H1 (cell line): ENCODE data around the gene ZBTB49. TPM values are rescaled to one million over a fixed set of nuclear protein-coding genes. Genes with fewer than 3 reads are reported as not detected.

Experiments used
- CTCF ChIA-PET: fragments of 300-600 bp; sonication (Branson Sonifier 250); formaldehyde crosslinking; loops from one replicate; lab custom pipeline; 2021; ENCODE audit not compliant: partially characterized antibody; lab: Charles Lee
- POLR2A ChIA-PET: fragments of 300-600 bp; sonication (Branson Sonifier 250); formaldehyde crosslinking; loops from one replicate; lab custom pipeline; 2021; ENCODE audit warnings: inconsistent platforms; ENCODE audit not compliant: partially characterized antibody; lab: Charles Lee
- DNase-seq, 2 experiments: peaks; one replicate each; pipeline versions ENCODE4 v3.0.0 to v3.0.0-alpha.2; 2010 to 2022; ENCODE audit warnings: low spot score in 2 of 2, low read depth in 1 of 2, mixed read lengths in 1 of 2
- FAIRE-seq: peaks from 2 replicates; lab custom pipeline; 2011; peaks lifted over from hg19 to GRCh38; lab: Jason Lieb, UNC
- H2AFZ ChIP-seq: 2 replicates; pipeline ENCODE4 v1.8.1; 2012; ENCODE audit warnings: low read length, inconsistent platforms
- H2AK5ac ChIP-seq: 2 replicates; pipeline ENCODE4 v1.6.1; 2013; ENCODE audit warnings: low read depth, low read length
- H2BK120ac ChIP-seq: replicated peaks from 2 replicates; pipeline ENCODE3; 2013; ENCODE audit warnings: low read depth, low read length, inconsistent platforms
- H2BK12ac ChIP-seq: 2 replicates; pipeline ENCODE4 v1.6.1; 2013; ENCODE audit warnings: low read depth, low read length
- H2BK15ac ChIP-seq: 2 replicates; pipeline ENCODE4 v1.6.1; 2013; ENCODE audit warnings: low read length
- H2BK20ac ChIP-seq: 2 replicates; pipeline ENCODE4 v1.6.1; 2013; ENCODE audit warnings: low read length
- H2BK5ac ChIP-seq: 2 replicates; pipeline ENCODE4 v1.6.1; 2013; ENCODE audit warnings: low read depth, low read length
- H3K14ac ChIP-seq: 2 replicates; pipeline ENCODE4 v1.6.1; 2013; ENCODE audit warnings: inconsistent platforms; ENCODE audit not compliant: insufficient read length
- H3K18ac ChIP-seq: 2 replicates; pipeline ENCODE4 v1.6.1; 2013; ENCODE audit warnings: low read length; ENCODE audit errors: extremely low read depth
- H3K23ac ChIP-seq: 2 replicates; pipeline ENCODE4 v1.6.1; 2013; ENCODE audit warnings: inconsistent platforms; ENCODE audit not compliant: insufficient read length
- H3K23me2 ChIP-seq: 2 replicates; pipeline ENCODE4 v1.6.1; 2013; ENCODE audit warnings: low read depth, low read length
- H3K27ac ChIP-seq: 2 replicates; pipeline ENCODE4 v1.6.1; 2011; ENCODE audit warnings: low read depth, low read length, inconsistent platforms
- H3K27me3 ChIP-seq, 4 experiments: replicated peaks in 1 of 4; 1 replicate in 1 of 4; 2 replicates in 3 of 4; pipeline versions ENCODE4 v1.6.1 to v1.8.1; 2011 to 2013; ENCODE audit warnings: low read length in 3 of 4, mild to moderate bottlenecking in 3 of 4, inconsistent platforms in 2 of 4, mixed read lengths in 2 of 4, moderate library complexity in 1 of 4; ENCODE audit not compliant: control insufficient read depth in 3 of 4, insufficient read depth in 3 of 4; ENCODE audit errors: extremely low read depth in 1 of 4
- H3K36me3 ChIP-seq, 4 experiments: 2 replicates each; pipeline versions ENCODE4 v1.6.1 to v1.8.1; 2011 to 2013; ENCODE audit warnings: mild to moderate bottlenecking in 4 of 4, low read length in 3 of 4, moderate library complexity in 2 of 4, control low read depth in 1 of 4, inconsistent platforms in 1 of 4; ENCODE audit not compliant: insufficient read depth in 4 of 4, control insufficient read depth in 2 of 4
- H3K4ac ChIP-seq: replicated peaks from 2 replicates; pipeline ENCODE3; 2013; ENCODE audit warnings: low read length, low read depth, mixed read lengths, inconsistent platforms; ENCODE audit not compliant: insufficient read length
- H3K4me1 ChIP-seq, 4 experiments: replicated peaks in 1 of 4; 1 replicate in 1 of 4; 2 replicates in 3 of 4; pipeline versions ENCODE4 v1.6.1 to v1.8.1; 2011 to 2013; ENCODE audit warnings: low read length in 3 of 4, inconsistent platforms in 2 of 4, mixed read lengths in 1 of 4; ENCODE audit not compliant: insufficient read depth in 4 of 4, control insufficient read depth in 3 of 4
- H3K4me2 ChIP-seq, 2 experiments: 2 replicates each; pipeline versions ENCODE4 v1.6.1 to v1.8.1; 2011 to 2013; ENCODE audit warnings: low read depth in 2 of 2, low read length in 2 of 2, control low read depth in 1 of 2, inconsistent platforms in 1 of 2, mild to moderate bottlenecking in 1 of 2; ENCODE audit not compliant: insufficient read depth in 1 of 2
- H3K4me3 ChIP-seq, 4 experiments: fragments of 200-600, 300-600 bp in 1 of 4; sonication (generic), shearing (Covaris generic), sonication (Bioruptor Twin) in 1 of 4; 2 replicates each; pipeline versions ENCODE4 v1.5.1 to v1.8.1; 2011 to 2016; ENCODE audit warnings: low read length in 4 of 4, low read depth in 3 of 4, control low read depth in 2 of 4, inconsistent platforms in 2 of 4, mild to moderate bottlenecking in 2 of 4, mixed read lengths in 1 of 4, moderate library complexity in 1 of 4; ENCODE audit not compliant: insufficient read depth in 2 of 4; ENCODE audit errors: extremely low read depth in 1 of 4
- H3K56ac ChIP-seq: replicated peaks from 2 replicates; pipeline ENCODE3; 2013; ENCODE audit warnings: low read depth, mild to moderate bottlenecking, mixed read lengths, low read length, inconsistent platforms; ENCODE audit not compliant: insufficient read length
- H3K79me1 ChIP-seq: 2 replicates; pipeline ENCODE4 v1.6.1; 2013; ENCODE audit warnings: low read depth, low read length, control low read depth
- H3K79me2 ChIP-seq, 2 experiments: 2 replicates each; pipeline versions ENCODE4 v1.6.1 to v1.8.1; 2012 to 2013; ENCODE audit warnings: low read length in 2 of 2, mild to moderate bottlenecking in 2 of 2, inconsistent platforms in 1 of 2; ENCODE audit not compliant: insufficient read depth in 2 of 2, control insufficient read depth in 1 of 2
- H3K9ac ChIP-seq, 4 experiments: replicated peaks in 1 of 4; 1 replicate in 1 of 4; 2 replicates in 3 of 4; pipeline versions ENCODE4 v1.6.1 to v1.8.1; 2011 to 2013; ENCODE audit warnings: low read depth in 3 of 4, low read length in 3 of 4, control low read depth in 2 of 4, mild to moderate bottlenecking in 2 of 4, moderate library complexity in 2 of 4, inconsistent platforms in 1 of 4; ENCODE audit errors: extremely low read depth in 1 of 4
- H3K9me3 ChIP-seq, 2 experiments: 2 replicates each; pipeline versions ENCODE4 v1.6.1 to v1.8.1; 2012 to 2013; ENCODE audit warnings: mild to moderate bottlenecking in 2 of 2, moderate library complexity in 2 of 2, control low read depth in 1 of 2, inconsistent platforms in 1 of 2, low read depth in 1 of 2, low read length in 1 of 2, mixed read lengths in 1 of 2; ENCODE audit not compliant: insufficient read depth in 2 of 2
- H4K20me1 ChIP-seq, 2 experiments: replicated peaks in 1 of 2; 2 replicates each; pipeline versions ENCODE3 to v1.8.1; 2011 to 2013; ENCODE audit warnings: inconsistent platforms in 2 of 2, low read length in 2 of 2, mild to moderate bottlenecking in 1 of 2; ENCODE audit not compliant: insufficient read depth in 2 of 2, control insufficient read depth in 1 of 2
- H4K5ac ChIP-seq: 2 replicates; pipeline ENCODE4 v1.6.1; 2013; ENCODE audit warnings: low read length, low read depth, mixed read lengths, inconsistent platforms; ENCODE audit not compliant: insufficient read length
- H4K8ac ChIP-seq: 2 replicates; pipeline ENCODE4 v1.8.0; 2013; ENCODE audit warnings: mild to moderate bottlenecking, moderate library complexity, low read length, inconsistent platforms; ENCODE audit not compliant: insufficient read depth; ENCODE audit errors: extremely low read depth
- H4K91ac ChIP-seq: replicated peaks from 2 replicates; pipeline ENCODE3; 2013; ENCODE audit warnings: low read length, mixed read lengths, inconsistent platforms; ENCODE audit not compliant: insufficient read length
- BRCA1 ChIP-seq: IDR thresholded peaks from 2 replicates; pipeline ENCODE4 v1.6.1; 2012; ENCODE audit warnings: low read depth, low read length, improper control_type of control experiment
- CEBPB ChIP-seq: IDR thresholded peaks from 2 replicates; pipeline ENCODE4 v1.6.1; 2012; ENCODE audit warnings: low read depth, low read length
- CTBP2 ChIP-seq: IDR thresholded peaks from 2 replicates; pipeline ENCODE4 v1.7.0; 2011; ENCODE audit warnings: borderline replicate concordance, mild to moderate bottlenecking, moderate library complexity, mixed read lengths, low read length; ENCODE audit not compliant: insufficient read depth, insufficient read length
- EGR1 ChIP-seq: IDR thresholded peaks from 2 replicates; pipeline ENCODE4 v1.6.1; 2011; ENCODE audit warnings: low read depth, low read length, borderline replicate concordance
- POLR2AphosphoS5 ChIP-seq: IDR thresholded peaks from 2 replicates; pipeline ENCODE4 v1.6.1; 2011; ENCODE audit warnings: low read depth, low read length
- RNF2 ChIP-seq: fragments of 200-900, 300-1000 bp; sonication (generic); IDR thresholded peaks from 2 replicates; pipeline ENCODE4 v1.7.1; 2016; ENCODE audit warnings: borderline replicate concordance, low read depth, mild to moderate bottlenecking, antibody characterized with exemption, low read length; ENCODE audit not compliant: poor library complexity, severe bottlenecking; ENCODE audit errors: missing control alignments
- SP1 ChIP-seq: IDR thresholded peaks from 2 replicates; pipeline ENCODE4 v1.6.1; 2011; ENCODE audit warnings: low read depth, low read length
- SP4 ChIP-seq: IDR thresholded peaks from 2 replicates; pipeline ENCODE4 v1.6.1; 2012; ENCODE audit warnings: low read length, inconsistent platforms
- YY1 ChIP-seq: IDR thresholded peaks from 2 replicates; pipeline ENCODE4 v1.6.1; 2011; ENCODE audit warnings: low read depth, mild to moderate bottlenecking, low read length
- WGBS, 2 experiments: shearing (Covaris generic) in 1 of 2; methylation state at CpG; one replicate each; pipeline versions ENCODE4 v1.1.6 to v1.1.7; 2013 to 2015; ENCODE audit warnings: low lambda C conversion rate in 2 of 2, mixed read lengths in 2 of 2, inconsistent platforms in 1 of 2, low coverage in 1 of 2, missing lambda C conversion rate in 1 of 2; ENCODE audit not compliant: insufficient replicate concordance in 2 of 2, insufficient coverage in 1 of 2, insufficient read length in 1 of 2; ENCODE audit errors: extremely low coverage in 1 of 2, missing lambda C conversion rate in 1 of 2; 5-methylcytosine and 5-hydroxymethylcytosine counted together
- polyA plus RNA-seq, 7 experiments: library from polyadenylated mRNA; depleted of rRNA in 3 of 7; stranded (reverse) in 5 of 7; unstranded in 2 of 7; fragments of >200 nt in 5 of 7; fragments of 200-250 nt in 2 of 7; gene quantifications; 1 replicate in 5 of 7; 2 replicates in 1 of 7; 4 replicates in 1 of 7; pipeline versions ENCODE4 v1.2.1 to v1.2.3, GENCODE V29; 2011 to 2013; ENCODE audit warnings: missing spikeins in 2 of 7, mixed read lengths in 2 of 7
- total RNA-seq: library from RNA; stranded (reverse); fragmentation: NEBNext Ultra II Directional; extraction: Animal tissue kit (Norgen Biotek cat#: 25700); gene quantifications from 2 replicates; pipeline ENCODE4 v1.2.1, GENCODE V29; 2021
- TF ChIP-seq, protein P1 (sequence below): IDR thresholded peaks from 2 replicates; pipeline ENCODE4 v1.6.1; 2011; ENCODE audit warnings: low read length, improper control_type of control experiment
- TF ChIP-seq, protein P2 (sequence below): IDR thresholded peaks from 2 replicates; pipeline ENCODE4 v1.6.1; 2012; ENCODE audit warnings: inconsistent platforms

The ZBTB49 gene
- total and polyA plus RNA-seq, 2 of the 8 experiments (the other 6 are each of a cell fraction or from before 2014, with no cell fraction given): 4.2 to 6.8 TPM

- H2AFZ ChIP-seq: no peak overlapping the region
- H3K79me1 ChIP-seq: 0 out of 2 replicates have a peak, but pooled peaks cover 3% of the 10 kb centered on the region
- no peaks in the 10 kb centered on the region for H3K27me3 ChIP-seq
- no peak overlapping the region for H3K56ac ChIP-seq
- no peaks in the 10 kb centered on the region for H3K79me2 ChIP-seq
- peak overlapping the region; percentile 45; the same call in 1 of the 2 replicates for H4K8ac ChIP-seq
- H3K23ac ChIP-seq: no peak overlapping the region
- no peak overlapping the region for H3K18ac ChIP-seq
- no peak overlapping the region for H4K5ac ChIP-seq
- no peak overlapping the region for H2BK120ac ChIP-seq
- ChIA-PET CTCF (interaction anchor here (0.9 to 1.5 kb wide), 3 partner anchors 9 to 70 kb away, joined by 3 to 4 read pairs (median 4); no protein-coding TSS in a partner anchor), POLR2A (interaction anchor here (0.7 kb wide), 1 partner anchor 25 kb away, joined by 3 read pairs; no protein-coding TSS in a partner anchor)
- FAIRE-seq: no peak
- H2BK5ac ChIP-seq: no peak overlapping the region
- H3K27ac ChIP-seq: no peak overlapping the region
- no peak overlapping the region for H4K91ac ChIP-seq
- peaks cover 0 to 17% (median 7%) of the 10 kb centered on the region in 4 experiments; a peak in 4 of 8 replicates for H3K36me3 ChIP-seq
- H3K4ac ChIP-seq: no peak overlapping the region
- no peak overlapping the region for H2BK20ac ChIP-seq
- no peak overlapping the region for H2AK5ac ChIP-seq
- no peak for DNase-seq
- no peaks in the 10 kb centered on the region for H3K23me2 ChIP-seq
- H3K4me2 ChIP-seq: no peak overlapping the region
- no peak overlapping the region for H3K4me3 ChIP-seq
- no peak overlapping the region for H2BK12ac ChIP-seq
- H2BK15ac ChIP-seq: no peak overlapping the region
- 87% methylated on average over 18 of the region's 18 CpGs; no CpG with 5 or more reads in 1 of the 2 experiments for WGBS, 2 experiments
- 0 out of 7 replicates have a peak, but pooled peaks cover 0 to 6% (median 0%) of the 10 kb centered on the region in 4 experiments for H3K4me1 ChIP-seq
- no peak overlapping the region for H3K9ac ChIP-seq
- H3K9me3 ChIP-seq: no peaks in the 10 kb centered on the region
- no peak overlapping the region for H3K14ac ChIP-seq
- H4K20me1 ChIP-seq: peaks cover 0 to 1% of the 10 kb centered on the region in 2 experiments
- TF ChIP-seq SP1 (no peak), SP4 (no peak), YY1 (no peak), EGR1 (no peak), CTBP2 (no peak), CEBPB (no peak), BRCA1 (no peak), POLR2AphosphoS5 (no peak), RNF2 (no peak)
- TF ChIP-seq, protein P1, sequence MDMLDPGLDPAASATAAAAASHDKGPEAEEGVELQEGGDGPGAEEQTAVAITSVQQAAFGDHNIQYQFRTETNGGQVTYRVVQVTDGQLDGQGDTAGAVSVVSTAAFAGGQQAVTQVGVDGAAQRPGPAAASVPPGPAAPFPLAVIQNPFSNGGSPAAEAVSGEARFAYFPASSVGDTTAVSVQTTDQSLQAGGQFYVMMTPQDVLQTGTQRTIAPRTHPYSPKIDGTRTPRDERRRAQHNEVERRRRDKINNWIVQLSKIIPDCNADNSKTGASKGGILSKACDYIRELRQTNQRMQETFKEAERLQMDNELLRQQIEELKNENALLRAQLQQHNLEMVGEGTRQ: no peak
- TF ChIP-seq, protein P2, sequence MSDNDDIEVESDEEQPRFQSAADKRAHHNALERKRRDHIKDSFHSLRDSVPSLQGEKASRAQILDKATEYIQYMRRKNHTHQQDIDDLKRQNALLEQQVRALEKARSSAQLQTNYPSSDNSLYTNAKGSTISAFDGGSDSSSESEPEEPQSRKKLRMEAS: no peak
Observed at GRCh38 chr4:4321951-4322688, 32.1 kb downstream of the ZBTB49 start.
